Measurements from ENCODE around the gene CRYAB.

Gene CRYAB, protein sequence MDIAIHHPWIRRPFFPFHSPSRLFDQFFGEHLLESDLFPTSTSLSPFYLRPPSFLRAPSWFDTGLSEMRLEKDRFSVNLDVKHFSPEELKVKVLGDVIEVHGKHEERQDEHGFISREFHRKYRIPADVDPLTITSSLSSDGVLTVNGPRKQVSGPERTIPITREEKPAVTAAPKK

DNA sequence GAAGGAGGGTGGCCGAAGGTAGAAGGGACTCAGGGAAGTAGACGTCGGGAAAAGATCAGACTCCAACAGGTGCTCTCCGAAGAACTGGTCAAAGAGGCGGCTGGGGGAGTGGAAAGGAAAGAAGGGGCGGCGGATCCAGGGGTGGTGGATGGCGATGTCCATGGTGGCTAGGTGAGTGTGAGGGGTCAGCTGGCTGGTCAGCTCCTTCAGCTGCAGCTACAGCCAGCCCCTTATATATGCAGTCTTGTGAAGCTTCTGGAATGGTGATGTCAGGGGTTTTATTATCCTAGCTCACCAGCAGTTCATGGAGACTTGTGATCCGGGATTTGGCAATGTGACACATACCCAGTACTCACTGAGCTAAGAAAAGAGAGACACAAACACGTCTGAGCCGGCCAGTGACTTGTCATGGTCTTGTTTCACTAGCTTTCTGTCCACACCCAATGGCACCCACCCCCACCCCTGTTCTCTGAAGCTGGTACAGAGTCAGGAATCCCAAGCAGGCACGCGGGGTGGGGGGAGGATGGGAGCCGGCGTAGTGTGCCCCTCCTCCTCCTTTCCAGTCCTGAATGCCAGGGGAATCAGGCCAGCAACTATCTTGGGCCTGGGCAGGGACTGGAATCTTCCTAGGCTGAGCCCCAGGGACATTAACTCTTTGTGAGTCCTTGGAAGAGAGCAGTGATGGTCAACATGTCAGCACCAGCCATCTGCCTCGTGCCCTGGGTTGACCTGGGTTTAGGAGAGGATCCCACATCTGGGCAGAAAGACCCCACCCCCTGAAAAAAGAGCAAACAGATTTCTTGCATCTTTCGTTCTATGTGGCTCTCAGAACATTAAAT lies at the start of gene CRYAB:
TSS of gene CRYAB (minus strand) at position 208 of the 839 bp plus-strand sequence. CDS start at position 162, 46 bp downstream.
- no peak for DNase-seq

DNA sequence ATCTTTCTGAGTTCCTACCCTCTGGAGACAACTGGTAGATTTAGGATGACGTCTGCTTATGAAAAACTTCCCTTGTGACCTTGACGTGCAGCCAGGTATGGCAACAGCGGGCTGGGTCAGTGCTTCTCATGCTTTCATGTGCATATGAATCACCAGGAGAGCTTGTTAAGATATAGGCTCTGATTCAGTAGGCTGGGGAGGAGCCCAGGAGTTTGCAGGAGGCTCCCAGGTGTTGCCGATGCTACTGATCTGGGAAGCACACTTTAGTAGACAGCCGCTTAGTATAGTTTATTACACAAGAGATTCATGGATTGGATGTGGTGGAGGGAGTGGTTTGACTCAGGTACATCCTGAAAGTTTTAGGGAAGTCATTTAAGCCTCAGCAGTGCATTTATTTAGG lies 49.3 kb upstream of the CRYAB start:
- DNase-seq, result no peak

DNA sequence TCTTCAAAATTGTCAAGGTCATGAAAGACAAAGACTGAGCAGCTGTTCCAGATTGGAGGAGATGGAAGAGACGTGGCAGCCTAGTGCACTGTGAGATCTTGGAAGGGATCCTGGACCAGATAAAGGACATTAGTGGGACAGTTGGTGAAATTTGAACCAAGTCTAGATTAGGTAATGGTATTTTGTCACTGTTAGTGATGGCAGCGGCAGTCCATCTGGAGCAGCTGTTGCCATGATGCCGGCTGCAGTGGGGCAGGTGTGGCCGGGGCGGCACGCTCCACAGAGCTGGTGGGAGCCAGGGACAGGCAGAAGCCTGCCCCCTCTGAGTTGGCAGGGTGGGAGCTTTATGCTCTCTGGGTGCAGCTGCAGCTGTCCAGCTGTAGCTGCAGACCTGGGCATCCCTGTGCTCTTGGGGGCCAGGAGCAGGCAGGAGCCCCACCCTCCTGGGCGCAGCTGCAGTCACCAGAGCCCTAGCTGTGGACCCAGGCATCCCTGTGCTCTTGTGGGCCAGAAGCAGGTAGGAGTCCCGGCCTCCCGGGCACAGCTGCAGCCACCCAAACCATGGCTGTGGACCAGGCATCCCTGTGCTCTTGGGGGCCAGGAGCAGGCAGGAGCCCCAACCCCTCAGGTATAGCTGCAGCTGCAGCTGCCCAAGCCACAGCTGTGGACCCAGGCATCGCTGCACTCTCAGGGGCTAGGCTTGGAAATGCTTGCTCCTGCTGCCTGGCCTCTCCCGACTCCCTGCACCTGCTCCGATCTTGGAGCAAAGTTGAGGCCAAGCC lies 46.3 kb upstream of the CRYAB start:
- DNase-seq, result no peak

DNA sequence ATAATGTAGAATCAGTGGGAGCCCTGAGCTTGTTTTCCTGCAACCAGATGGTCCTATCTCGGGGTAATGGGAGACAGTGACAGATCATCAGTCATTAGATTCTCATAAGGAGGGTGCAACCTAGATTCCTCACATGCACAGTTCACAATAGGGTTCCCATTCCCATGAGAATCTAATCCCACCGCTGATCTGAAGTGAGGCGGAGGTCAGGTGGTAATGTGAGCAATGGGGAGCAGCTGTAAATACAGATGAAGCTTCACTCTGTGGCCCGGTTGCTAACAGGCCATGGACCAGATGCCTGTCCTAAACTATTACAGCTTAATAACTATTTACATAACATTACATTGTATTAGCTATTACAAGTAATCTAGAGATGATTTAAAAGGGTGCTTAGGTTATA lies 42.6 kb upstream of the CRYAB start:
- DNase-seq, result no peak

DNA sequence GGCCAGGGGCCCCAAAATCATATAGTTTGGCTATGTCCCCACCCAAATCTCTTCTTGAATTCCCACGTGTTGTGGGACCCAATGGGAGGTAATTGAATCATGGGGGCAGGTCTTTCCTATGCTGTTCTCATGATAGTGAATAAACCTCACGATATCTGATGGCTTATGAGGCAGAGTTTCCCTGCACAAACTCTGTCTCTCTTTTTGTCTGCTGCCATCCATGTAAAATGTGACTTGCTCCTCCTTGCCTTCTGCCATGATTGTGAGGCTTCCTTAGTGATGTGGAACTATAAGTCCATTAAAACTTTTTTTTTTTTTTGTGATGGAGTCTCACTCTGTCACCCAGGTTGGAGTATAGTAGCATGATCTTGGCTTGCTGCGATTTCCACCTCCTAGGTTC lies 40.0 kb upstream of the CRYAB start:
- DNase-seq, result no peak

DNA sequence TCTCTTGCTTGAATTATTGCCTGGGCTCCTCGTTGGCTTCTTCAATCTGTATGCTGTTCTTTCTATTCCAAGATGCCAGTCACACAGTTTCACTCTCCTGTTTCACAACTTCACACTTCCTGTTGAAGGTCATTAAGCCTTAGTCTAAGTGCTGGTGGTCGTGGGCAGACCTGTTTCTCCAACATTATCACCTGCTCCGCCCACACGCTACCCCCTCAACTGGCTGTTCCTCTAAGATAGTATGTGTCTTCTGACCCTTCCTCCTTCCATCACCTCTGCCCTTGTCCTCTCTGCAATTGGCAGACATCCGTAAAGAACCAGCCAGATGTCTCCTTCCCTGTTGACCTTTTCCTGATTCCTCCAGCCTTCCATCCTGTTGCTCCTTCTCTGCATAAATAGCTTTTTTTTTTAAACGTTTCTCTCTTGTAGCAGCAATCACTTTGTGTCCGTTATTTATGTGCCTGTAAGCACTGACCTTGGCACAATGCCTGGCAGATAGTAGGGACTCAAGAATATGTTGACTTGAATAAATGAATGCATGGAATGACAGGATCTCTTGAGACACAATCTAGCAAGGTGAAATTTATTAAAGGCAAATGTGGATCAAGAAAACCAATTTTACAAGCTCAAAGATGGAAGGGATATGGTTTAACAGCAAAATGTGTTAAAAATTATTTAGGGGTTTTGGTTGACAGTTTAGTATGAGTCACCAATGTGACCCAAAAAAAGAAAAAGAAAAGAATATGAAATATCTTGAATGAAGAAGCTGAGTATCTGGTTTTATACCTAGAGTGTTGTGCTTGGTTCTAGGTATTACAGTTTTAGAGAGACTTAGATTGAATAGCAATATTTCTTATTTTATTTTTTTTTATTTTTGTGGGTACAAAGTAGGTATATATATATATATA lies 38.2 kb upstream of the CRYAB start:
- no peak for DNase-seq

DNA sequence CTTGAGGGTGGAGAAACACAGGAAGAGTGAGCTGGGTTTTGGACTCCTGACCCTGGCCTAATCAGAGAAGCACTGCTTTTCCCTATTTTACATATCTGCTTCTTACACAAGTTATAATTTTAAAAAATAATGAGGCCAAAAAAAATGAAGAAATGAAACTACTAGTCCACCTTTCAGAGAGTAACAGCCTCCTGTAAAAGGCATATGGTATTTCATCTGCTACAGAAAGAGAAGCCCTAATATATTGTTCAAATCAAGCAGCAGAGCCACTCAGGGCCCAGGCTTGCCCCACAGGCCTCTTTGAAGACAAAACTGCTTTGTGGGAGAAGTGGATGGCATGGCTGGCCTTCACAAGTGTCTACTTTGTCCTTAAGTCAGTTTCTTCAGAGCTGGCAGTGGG lies 35.6 kb upstream of the CRYAB start:
- DNase-seq, result no peak

DNA sequence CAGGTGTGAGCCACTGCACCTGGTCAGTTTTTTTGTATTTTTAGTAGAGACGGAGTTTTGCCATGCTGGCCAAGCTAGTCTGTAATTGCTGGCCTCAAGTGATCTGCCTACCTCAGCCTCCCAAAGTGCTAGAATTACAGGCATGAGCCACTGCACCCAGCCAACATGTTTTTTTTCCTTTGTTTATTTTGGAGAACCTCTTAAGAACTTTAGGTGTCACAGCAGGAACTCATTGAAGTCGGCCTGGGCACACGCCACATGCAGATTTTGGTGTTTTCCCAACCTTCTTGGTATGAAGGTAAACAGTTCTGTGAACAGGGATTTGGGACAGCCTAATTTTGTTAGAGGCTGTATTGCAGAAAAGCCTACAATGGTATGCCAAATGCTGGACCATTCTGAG lies 34.9 kb upstream of the CRYAB start:
- DNase-seq, result no peak

DNA sequence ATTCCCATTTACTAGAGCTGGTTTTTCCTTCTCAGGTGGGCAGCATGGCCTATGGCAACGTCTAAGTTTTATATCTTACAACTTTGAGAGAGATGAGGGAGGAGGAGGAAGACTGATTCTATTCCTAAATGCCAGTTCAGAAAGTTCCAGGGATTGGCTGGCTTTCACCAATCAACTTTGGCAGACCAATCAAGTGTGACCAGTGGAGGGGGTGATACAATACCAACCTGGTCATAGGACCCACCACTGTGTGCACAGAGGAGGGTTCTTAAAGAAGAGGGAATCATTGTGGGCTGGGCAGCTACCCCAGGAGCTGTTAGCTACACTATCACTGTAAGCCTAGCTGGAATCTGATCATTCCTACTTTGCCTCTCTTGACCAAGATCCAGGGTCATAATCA lies 33.6 kb upstream of the CRYAB start:
- no peak for DNase-seq

DNA sequence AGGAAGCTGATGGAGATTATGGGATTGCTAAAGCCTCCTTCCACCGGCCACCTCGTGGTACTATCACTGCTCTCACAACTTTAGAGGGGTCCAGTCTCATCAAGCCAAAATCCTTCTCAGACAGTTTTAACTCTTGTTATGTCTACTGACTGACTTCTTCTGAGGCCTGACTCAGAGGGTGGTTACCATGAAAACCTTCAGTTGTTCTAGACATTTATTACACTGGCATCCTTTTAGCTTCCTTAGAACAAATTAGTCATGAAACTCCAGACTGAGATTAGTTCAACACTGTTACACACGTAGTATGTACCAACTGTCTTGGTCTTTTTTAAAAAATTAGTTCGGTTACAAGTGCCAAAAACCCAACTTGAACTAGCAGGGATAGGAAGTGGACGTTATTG lies 33.1 kb upstream of the CRYAB start:
- DNase-seq, result no peak

DNA sequence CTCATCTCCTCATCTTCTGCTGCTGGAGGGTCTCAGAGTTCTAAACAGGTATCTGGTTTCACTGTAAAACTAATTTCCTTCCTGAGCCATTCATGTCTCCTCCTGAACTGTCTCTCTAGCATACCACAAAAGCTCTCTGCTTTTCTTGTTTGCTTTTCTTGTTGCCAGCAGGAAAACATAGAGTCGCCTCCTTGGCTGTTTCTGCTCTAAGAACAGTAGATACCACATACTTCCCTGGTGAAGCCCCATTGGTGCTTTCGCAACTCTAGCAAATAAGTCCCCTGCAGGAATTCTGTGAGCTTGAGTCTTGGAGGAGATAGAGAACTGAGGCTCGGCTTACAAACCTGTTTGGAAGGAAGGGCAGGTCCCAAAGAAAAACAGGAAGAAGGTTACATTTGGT lies 32.6 kb upstream of the CRYAB start:
- peak in 1 of 2 experiments; percentile 27 for DNase-seq

DNA sequence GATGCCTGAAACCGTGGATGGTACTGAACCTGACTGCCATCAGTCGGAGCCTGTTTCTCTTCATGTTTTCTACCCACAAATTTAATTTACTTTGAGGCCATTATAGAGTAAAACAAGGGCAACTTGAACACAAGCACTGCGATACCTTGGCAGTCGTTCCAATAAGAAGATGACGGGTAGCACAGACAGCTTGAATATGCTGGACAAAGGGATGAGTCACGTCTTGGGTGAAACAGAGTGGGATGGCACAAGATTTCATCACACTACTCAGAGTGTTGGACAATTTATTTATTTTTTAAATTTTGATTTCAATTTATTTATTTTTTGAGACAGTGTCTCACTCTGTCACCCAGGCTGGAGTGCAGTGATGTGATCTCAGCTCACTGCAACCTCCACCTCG lies 31.3 kb upstream of the CRYAB start:
- no peak for DNase-seq

DNA sequence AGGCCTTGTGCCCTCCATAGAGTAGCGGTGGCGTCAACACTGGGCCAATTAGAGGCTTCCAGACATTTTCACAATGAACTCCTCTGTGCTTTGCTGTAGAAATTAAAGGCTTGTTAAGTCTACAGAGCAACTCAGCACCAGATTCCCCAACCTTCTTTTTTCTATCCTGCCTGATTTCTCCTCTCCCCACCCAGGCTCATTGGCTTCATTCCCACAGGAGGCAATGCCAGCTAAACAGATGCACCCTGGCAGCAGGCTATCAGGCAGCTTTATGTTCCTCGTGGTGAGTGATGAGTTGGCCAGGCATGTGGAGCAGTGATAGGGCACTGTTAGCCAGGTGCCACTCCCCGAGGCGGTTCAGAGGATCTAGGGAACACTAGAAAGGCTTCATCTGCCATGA lies 30.4 kb upstream of the CRYAB start:
- no peak for DNase-seq

DNA sequence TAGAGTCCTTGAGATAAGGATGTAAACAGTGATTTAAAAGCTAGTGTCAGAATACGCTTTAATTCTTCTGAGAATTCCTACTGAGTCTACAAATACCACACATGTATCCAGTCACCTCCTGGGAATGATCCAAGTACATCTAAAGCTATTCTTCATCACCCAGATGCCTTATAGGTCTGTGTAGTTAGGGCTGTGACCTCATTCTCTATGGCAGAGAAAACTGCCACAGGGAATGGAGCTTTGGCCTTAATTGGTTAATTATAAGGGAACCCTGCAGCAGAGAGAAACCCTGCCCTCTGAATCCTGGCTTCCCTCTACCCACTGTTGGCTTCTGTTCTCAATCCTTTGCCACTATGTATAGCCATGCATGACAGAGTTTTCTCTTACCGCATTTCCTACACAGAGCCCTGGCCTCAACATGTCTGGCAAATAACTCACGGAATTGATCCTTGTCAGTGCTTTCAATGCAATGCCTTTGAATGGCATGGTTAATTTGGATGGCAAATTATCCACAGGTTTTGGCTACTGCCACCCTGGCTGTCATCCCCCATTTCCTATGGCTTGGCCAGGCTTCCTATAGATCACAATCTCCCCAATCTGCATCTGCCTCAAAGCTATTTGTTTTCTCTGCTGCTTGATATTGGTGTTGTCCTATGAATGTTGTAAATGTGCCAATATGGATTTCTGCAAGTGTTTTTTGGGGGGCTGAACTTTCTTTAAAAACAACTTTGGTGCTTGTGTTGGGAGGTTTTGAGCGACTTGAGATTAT lies 28.4 kb upstream of the CRYAB start:
- no peak for DNase-seq

DNA sequence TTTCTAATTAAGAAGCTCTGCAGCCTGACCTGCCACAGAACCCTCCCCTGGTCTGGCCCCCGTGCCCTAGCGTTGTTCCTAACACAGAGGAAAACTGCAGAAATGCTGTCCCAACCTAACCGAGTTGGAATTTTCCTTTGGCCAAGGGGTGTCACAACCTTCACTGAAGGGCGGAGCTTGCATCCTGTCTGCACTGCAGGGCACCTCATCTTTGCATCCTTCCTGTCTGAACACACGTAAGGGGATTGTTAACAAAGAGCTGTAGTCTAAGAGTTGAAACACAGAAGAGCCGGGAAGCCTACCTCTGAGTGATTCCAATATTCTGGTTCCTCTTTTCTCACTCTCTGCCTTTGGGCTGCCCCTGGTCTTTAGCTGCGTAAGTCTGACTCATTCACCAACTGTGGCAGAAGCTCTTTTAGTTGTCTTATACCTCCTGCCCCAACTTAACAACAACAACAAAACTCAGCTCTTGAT lies 27.2 kb upstream of the CRYAB start:
- DNase-seq, result peak; percentile 90 to 92

DNA sequence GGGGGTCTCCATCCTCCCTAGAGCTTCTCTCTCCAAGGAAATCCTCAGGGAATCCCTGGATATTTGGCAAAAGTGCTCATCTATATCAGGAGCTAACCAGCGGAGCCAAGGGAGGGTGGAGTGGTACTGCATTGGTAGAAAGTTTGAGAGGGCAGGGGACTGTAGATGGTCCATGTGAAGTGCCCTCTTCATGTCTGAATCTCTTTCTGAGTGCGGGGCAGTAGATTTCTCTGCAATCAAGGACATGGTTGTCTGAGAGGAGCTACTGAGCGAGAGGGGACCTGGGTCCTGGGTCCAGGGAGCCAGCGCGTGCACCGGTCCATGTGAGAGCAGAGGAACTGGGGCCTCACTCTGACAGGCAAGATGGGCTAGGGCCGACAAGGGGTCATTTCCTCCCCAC lies 26.3 kb upstream of the CRYAB start:
- no peak for DNase-seq

DNA sequence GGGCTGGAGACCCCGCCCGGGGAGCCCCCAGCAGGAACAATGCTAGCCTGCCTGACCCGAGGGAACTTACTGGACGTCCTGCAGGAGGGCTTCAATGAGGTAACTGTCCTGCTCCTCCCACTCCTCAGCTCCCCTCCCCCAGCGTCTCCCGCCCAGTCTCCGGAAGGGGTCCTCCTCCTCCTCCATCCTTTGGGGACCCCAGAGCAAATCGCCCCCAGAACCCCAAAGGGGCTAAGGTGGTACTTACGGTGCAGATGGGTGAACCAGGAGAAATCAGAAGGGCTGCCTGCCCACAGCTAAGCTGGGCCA lies 25.8 kb upstream of the CRYAB start:
- no peak for DNase-seq

DNA sequence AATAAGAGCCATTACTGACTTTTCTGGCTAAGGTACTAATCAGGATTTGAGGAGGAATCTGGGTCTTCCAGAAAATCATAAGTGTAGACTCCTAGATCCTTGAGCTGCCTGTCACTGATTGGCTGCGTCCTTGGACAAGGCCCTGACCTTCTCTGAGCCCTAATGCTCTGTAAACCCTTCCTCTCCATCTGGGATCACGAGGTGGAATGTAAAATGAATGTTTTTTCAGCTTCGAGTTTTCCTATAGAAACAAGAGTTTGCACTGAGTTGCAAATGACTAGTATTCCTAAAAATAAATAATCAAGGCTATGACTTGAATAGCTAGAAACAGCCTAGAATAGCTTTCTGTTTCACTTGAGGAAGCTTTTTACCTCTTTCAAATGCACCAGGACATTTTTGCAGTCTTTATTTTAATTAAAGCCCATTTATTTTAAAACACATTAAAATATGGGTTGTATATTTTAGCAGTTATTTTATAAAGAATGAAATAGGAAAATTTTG lies 24.5 kb upstream of the CRYAB start:
- no peak for DNase-seq

DNA sequence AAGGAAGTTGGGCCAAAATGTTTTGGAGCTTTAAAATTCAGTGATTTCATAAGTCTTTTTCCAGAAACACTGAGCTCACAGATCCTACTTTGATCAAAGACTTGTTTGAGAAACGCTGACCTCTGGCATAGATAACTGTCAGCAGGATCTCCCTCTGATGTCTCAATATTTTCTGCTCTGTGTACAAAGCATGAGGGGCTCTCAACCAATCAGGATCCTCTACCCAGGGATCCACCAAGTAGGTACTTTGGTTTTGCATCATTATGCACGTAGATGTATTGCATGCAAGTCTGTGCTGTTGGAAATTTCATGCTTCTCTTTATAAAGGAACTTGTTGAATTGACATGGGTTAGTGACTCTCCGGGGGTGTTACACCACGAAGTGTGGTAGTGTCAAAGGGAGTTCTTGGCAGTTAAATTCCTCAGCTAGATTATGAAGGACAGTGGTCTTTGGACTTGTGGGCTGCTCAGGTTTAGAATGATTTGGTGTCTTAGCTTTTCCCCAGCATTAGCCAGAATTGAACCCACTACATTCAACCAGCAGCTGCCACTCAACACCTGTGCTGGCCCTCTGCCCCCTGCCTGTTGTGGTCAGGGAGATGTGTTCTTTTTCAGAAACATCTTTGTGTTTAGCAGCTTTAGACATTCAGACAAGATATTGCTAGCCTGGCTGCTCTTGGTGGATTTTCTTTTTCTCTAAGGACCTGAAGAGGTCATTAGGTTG lies 23.9 kb upstream of the CRYAB start:
- DNase-seq, result no peak

DNA sequence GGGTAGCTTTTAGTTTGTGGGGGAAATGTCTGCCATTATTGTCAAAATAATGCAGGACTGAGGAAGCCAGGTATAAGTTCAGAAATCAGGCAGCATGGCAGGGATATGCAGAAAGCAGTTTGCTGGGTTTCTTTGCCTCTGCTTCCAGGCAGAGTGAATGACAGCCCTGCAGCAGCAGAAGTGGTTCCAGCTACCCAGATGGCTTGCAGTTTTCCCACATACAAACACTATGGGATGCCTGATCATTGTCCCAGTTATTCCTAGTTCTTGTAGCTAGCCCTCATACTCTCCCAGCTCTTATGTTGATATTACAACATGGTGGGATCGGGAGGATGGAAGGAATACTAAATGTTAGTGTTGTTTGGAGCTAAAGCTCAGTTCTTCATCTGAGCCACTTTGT lies 22.7 kb upstream of the CRYAB start:
- DNase-seq, result no peak

DNA sequence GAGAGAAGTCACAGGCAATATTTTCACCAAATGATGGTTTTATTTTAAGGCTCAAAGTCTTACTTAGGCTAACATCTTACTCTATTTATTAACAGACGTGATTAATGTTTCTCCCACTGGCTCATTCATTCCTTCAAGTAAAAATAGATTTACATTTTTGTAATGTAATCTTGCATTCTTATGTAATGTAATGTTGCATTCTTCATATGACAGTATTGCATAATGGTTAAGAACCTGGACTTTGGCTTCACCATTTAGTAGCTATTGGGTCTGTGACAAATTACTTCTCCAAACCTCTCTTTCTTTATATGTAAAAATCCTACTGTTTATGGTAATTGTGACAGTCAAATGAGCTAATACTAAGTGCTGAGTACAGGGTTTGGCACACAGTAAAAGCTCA lies 22.3 kb upstream of the CRYAB start:
- DNase-seq, result no peak

Data from Kasumi-1 (cell line).